Liver (tissue), 3 donors: ENCODE results near the gene HHAT.

Experiments
- RAD21 ChIP-seq, 2 donors: IDR thresholded peaks; 2 replicates each; pipeline ENCODE4 v1.6.1; 2016; ENCODE audit warnings: antibody characterized with exemption in 2 of 2, mild to moderate bottlenecking in 2 of 2
- YY1 ChIP-seq: IDR thresholded peaks from 2 replicates; pipeline ENCODE4 v1.6.1; 2016; ENCODE audit warnings: antibody characterized with exemption, mild to moderate bottlenecking
- TF ChIP-seq, protein P1 (sequence below): fragments of 150-350 bp; IDR thresholded peaks from 2 replicates; pipeline ENCODE4 v1.5.1; 2017; ENCODE audit warnings: improper control_type of control experiment, low read depth, low read length; ENCODE audit not compliant: missing input control
- donor health status: healthy.
- donor health status: healthy.

GRCh38 chr1:210483821-210484220 lies 155.1 kb downstream of the HHAT start:
- no peak for TF ChIP-seq YY1
- TF ChIP-seq, protein P1, sequence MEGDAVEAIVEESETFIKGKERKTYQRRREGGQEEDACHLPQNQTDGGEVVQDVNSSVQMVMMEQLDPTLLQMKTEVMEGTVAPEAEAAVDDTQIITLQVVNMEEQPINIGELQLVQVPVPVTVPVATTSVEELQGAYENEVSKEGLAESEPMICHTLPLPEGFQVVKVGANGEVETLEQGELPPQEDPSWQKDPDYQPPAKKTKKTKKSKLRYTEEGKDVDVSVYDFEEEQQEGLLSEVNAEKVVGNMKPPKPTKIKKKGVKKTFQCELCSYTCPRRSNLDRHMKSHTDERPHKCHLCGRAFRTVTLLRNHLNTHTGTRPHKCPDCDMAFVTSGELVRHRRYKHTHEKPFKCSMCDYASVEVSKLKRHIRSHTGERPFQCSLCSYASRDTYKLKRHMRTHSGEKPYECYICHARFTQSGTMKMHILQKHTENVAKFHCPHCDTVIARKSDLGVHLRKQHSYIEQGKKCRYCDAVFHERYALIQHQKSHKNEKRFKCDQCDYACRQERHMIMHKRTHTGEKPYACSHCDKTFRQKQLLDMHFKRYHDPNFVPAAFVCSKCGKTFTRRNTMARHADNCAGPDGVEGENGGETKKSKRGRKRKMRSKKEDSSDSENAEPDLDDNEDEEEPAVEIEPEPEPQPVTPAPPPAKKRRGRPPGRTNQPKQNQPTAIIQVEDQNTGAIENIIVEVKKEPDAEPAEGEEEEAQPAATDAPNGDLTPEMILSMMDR: no peak
- no peak for TF ChIP-seq RAD21 (IDR thresholded peaks at IDR 0.05)
